ENCODE results near the gene COMMD9.
A peak's percentile ranks its signal among the peaks of the same experiment; 100 is the strongest.

Gene COMMD9

DNA sequence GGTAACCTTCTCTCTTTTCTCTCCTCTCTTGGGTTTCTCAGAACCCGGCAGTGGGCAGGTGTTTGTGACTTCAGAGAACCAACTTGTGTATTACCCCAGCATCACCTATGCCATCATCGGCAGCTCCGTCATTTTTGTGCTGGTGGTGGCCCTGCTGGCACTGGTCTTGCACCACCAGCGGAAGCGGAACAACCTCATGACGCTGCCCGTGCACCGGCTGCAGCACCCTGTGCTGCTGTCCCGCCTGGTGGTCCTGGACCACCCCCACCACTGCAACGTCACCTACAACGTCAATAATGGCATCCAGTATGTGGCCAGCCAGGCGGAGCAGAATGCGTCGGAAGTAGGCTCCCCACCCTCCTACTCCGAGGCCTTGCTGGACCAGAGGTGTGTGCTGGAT is 62.2 kb downstream of the COMMD9 start:
- Histone ChIP-seq H3K27ac (replicated peaks; ENCODE audit: low read length) (no peak overlapping the region), H3K4me1 (ENCODE audit: control insufficient read depth in 2 of 2, insufficient read depth in 1 of 2, low read depth in 1 of 2, low read length in 2 of 2) (peaks cover 0 to 2% of the 10 kb centered on the region in 2 donors), H3K23ac (ENCODE audit: low read depth, low read length, poor library complexity) (no peak overlapping the region), H3K14ac (ENCODE audit: low read length) (peak overlapping the region; percentile 64), H3K9me3 (replicated peaks in 1 of 2; ENCODE audit: control insufficient read depth in 2 of 2, insufficient read depth in 1 of 2, low read depth in 1 of 2, low read length in 2 of 2) (peaks cover 0 to 27% of the 10 kb centered on the region in 2 donors), H2BK5ac (ENCODE audit: low read length) (no peak overlapping the region), H3K9ac (ENCODE audit: low read depth, low read length, poor library complexity) (peak overlapping the region; percentile 38), H3K4me2 (ENCODE audit: insufficient read depth, low read length, poor library complexity, severe bottlenecking) (no peak overlapping the region), H2BK12ac (ENCODE audit: low read length) (no peak overlapping the region), H3K27me3 (ENCODE audit: control insufficient read depth in 3 of 3, insufficient read depth in 3 of 3, low read depth in 1 of 3, low read length in 3 of 3) (no peaks in the 10 kb centered on the region), H4K8ac (ENCODE audit: low read depth, low read length) (no peak overlapping the region), H2AK5ac (ENCODE audit: low read depth, low read length) (no peak overlapping the region), H2BK120ac (ENCODE audit: low read depth, low read length) (no peak overlapping the region), H3K18ac (ENCODE audit: low read length) (peak overlapping the region; percentile 46), H4K91ac (ENCODE audit: low read depth, low read length, poor library complexity) (no peak overlapping the region), H3K79me1 (ENCODE audit: low read depth, low read length) (no peaks in the 10 kb centered on the region), H2BK15ac (ENCODE audit: low read length) (no peak overlapping the region), H2AFZ (ENCODE audit: low read length) (no peak overlapping the region), H3K4ac (ENCODE audit: low read length) (no peak overlapping the region), H3K4me3 (ENCODE audit: low read length in 2 of 2) (no peak overlapping the region), H3K36me3 (replicated peaks in 1 of 2; ENCODE audit: control insufficient read depth in 2 of 2, insufficient read depth in 2 of 2, low read length in 2 of 2) (peaks cover 9 to 57% of the 10 kb centered on the region in 2 donors)
- DNase-seq (ENCODE audit: low spot score) = no peak
- no CpG with 5 or more reads among the region's 15 CpGs for WGBS, 2 donors (ENCODE audit: extremely low coverage in 2 of 2, insufficient read length in 2 of 2, insufficient replicate concordance in 1 of 2)

DNA sequence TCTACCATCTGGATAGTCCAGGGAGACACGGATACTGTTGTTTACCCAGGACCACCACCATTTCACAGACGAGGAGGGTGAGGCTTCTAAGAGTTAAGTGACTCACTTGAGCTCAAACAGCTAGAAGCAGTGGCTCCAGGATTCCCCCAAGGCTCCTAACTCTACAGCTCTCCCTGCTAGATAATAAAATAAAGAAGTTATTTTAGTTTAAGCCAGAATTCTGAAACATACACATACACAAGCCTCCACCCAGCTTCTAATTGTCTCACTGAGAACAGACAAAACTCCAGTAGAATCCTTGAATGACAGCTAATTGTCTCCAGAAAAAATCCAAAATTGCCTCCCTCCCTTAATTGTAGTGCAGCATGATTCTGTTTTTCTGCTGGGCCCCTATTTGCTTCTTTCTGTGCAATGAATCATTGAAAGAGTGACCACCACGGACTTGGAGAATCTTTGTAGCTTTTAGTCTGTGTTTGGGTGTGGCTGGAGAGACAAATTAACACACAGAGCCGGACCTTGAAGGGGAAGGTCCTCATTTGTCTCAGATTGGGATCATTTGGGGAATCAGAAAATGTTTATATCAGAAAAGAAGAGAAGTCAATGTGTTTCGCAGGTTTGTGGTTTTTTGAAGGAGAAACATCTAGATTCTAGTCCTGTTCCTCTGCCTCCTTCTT is 64.9 kb downstream of the COMMD9 start:
- Histone ChIP-seq H3K9ac (ENCODE audit: low read depth, low read length, poor library complexity) (no peak overlapping the region), H3K18ac (ENCODE audit: low read length) (no peak overlapping the region), H4K8ac (ENCODE audit: low read depth, low read length) (no peak overlapping the region), H2AFZ (ENCODE audit: low read length) (no peak overlapping the region), H3K4me3 (ENCODE audit: low read length in 2 of 2) (no peak overlapping the region), H3K79me1 (ENCODE audit: low read depth, low read length) (no peaks in the 10 kb centered on the region), H2AK5ac (ENCODE audit: low read depth, low read length) (no peak overlapping the region), H3K4ac (ENCODE audit: low read length) (no peak overlapping the region), H3K27ac (replicated peaks; ENCODE audit: low read length) (no peak overlapping the region), H3K27me3 (ENCODE audit: control insufficient read depth in 3 of 3, insufficient read depth in 3 of 3, low read depth in 1 of 3, low read length in 3 of 3) (no peaks in the 10 kb centered on the region), H2BK12ac (ENCODE audit: low read length) (no peak overlapping the region), H4K91ac (ENCODE audit: low read depth, low read length, poor library complexity) (no peak overlapping the region), H3K36me3 (replicated peaks in 1 of 2; ENCODE audit: control insufficient read depth in 2 of 2, insufficient read depth in 2 of 2, low read length in 2 of 2) (peaks cover 9 to 33% of the 10 kb centered on the region in 2 donors), H2BK5ac (ENCODE audit: low read length) (no peak overlapping the region), H3K14ac (ENCODE audit: low read length) (no peak overlapping the region), H3K9me3 (replicated peaks in 1 of 2; ENCODE audit: control insufficient read depth in 2 of 2, insufficient read depth in 1 of 2, low read depth in 1 of 2, low read length in 2 of 2) (peaks cover 0 to 16% of the 10 kb centered on the region in 2 donors), H2BK15ac (ENCODE audit: low read length) (no peak overlapping the region), H3K4me1 (ENCODE audit: control insufficient read depth in 2 of 2, insufficient read depth in 1 of 2, low read depth in 1 of 2, low read length in 2 of 2) (no peaks in the 10 kb centered on the region), H2BK120ac (ENCODE audit: low read depth, low read length) (no peak overlapping the region), H3K4me2 (ENCODE audit: insufficient read depth, low read length, poor library complexity, severe bottlenecking) (no peak overlapping the region), H3K23ac (ENCODE audit: low read depth, low read length, poor library complexity) (no peak overlapping the region)
- WGBS, 2 donors (ENCODE audit: extremely low coverage in 2 of 2, insufficient read length in 2 of 2, insufficient replicate concordance in 1 of 2) = no CpG with 5 or more reads among the region's 5 CpGs
- no peak for DNase-seq (ENCODE audit: low spot score)

- no peak overlapping the region for H3K27ac ChIP-seq (replicated peaks; ENCODE audit: low read length)
- H3K79me1 ChIP-seq (ENCODE audit: low read depth, low read length) = no peaks in the 10 kb centered on the region
- no peak overlapping the region for H2AFZ ChIP-seq (ENCODE audit: low read length)
- no peaks in the 10 kb centered on the region for H3K27me3 ChIP-seq (ENCODE audit: control insufficient read depth in 3 of 3, insufficient read depth in 3 of 3, low read depth in 1 of 3, low read length in 3 of 3)
- H2BK120ac ChIP-seq (ENCODE audit: low read depth, low read length) = no peak overlapping the region
- H2BK12ac ChIP-seq (ENCODE audit: low read length) = no peak overlapping the region
- no peak overlapping the region for H3K23ac ChIP-seq (ENCODE audit: low read depth, low read length, poor library complexity)
- DNase-seq (ENCODE audit: low spot score) = no peak
- no peak overlapping the region for H2BK5ac ChIP-seq (ENCODE audit: low read length)
- no peak overlapping the region for H3K4ac ChIP-seq (ENCODE audit: low read length)
- no peak overlapping the region for H3K14ac ChIP-seq (ENCODE audit: low read length)
- H3K9me3 ChIP-seq (replicated peaks in 1 of 2; ENCODE audit: control insufficient read depth in 2 of 2, insufficient read depth in 1 of 2, low read depth in 1 of 2, low read length in 2 of 2) = peaks cover 0 to 18% of the 10 kb centered on the region in 2 donors
- no peak overlapping the region for H4K8ac ChIP-seq (ENCODE audit: low read depth, low read length)
- no peak overlapping the region for H3K9ac ChIP-seq (ENCODE audit: low read depth, low read length, poor library complexity)
- no peak overlapping the region for H3K4me2 ChIP-seq (ENCODE audit: insufficient read depth, low read length, poor library complexity, severe bottlenecking)
- no CpG with 5 or more reads among the region's 14 CpGs for WGBS, 2 donors (ENCODE audit: extremely low coverage in 2 of 2, insufficient read length in 2 of 2, insufficient replicate concordance in 1 of 2)
- H2AK5ac ChIP-seq (ENCODE audit: low read depth, low read length) = no peak overlapping the region
- H3K4me3 ChIP-seq (ENCODE audit: low read length in 2 of 2) = no peak overlapping the region
- H2BK15ac ChIP-seq (ENCODE audit: low read length) = no peak overlapping the region
- peaks cover 6 to 20% of the 10 kb centered on the region in 2 donors for H3K36me3 ChIP-seq (replicated peaks in 1 of 2; ENCODE audit: control insufficient read depth in 2 of 2, insufficient read depth in 2 of 2, low read length in 2 of 2)
- H3K4me1 ChIP-seq (ENCODE audit: control insufficient read depth in 2 of 2, insufficient read depth in 1 of 2, low read depth in 1 of 2, low read length in 2 of 2) = no peaks in the 10 kb centered on the region
- H4K91ac ChIP-seq (ENCODE audit: low read depth, low read length, poor library complexity) = no peak overlapping the region
- no peak overlapping the region for H3K18ac ChIP-seq (ENCODE audit: low read length)
Observed at GRCh38 chr11:36222831-36223635, 66.2 kb downstream of the COMMD9 start.

All from neuronal stem cell (in vitro differentiated cells).